ENCODE measurements around the gene BPIFB6. TPM values are rescaled to one million over a fixed set of nuclear protein-coding genes. Genes with fewer than 3 reads are reported as not detected.

The BPIFB6 gene
- total RNA-seq, 4 donors from 2014 or later = not detected

GRCh38 chr20:33091693-33092092 is 60.2 kb downstream of the BPIFB6 start:
- no peak overlapping the region for H3K4me3 ChIP-seq
- no peaks in the 10 kb centered on the region for H3K9me3 ChIP-seq
- H3K36me3 ChIP-seq = no peaks in the 10 kb centered on the region
- intact Hi-C loops (cut with DNase I; ENCODE audit: low total_unique reads) (no loop called here), in situ Hi-C loops (cut with MboI; ENCODE audit: low pct_ligation_motif_present in 1 of 4, low pct_unique_long_range_greater_than_20kb in 1 of 4, low sequenced_read_pairs in 3 of 4) (no loop called here)
- H3K27me3 ChIP-seq = no peaks in the 10 kb centered on the region
- H3K4me1 ChIP-seq = no peaks in the 10 kb centered on the region
- no peak for TF ChIP-seq POLR2A (IDR thresholded peaks at IDR 0.05)
- no peak for TF ChIP-seq CTCF (IDR thresholded peaks at IDR 0.05)
- TF ChIP-seq POLR2AphosphoS5 (IDR thresholded peaks at IDR 0.05) = no peak
- TF ChIP-seq EP300 (IDR thresholded peaks at IDR 0.05; ENCODE audit: low read depth) = no peak
- no peak for DNase-seq
- H3K27ac ChIP-seq = no peak overlapping the region
- WGBS, 2 donors (ENCODE audit: low coverage in 1 of 2) = 83 to 88% methylated on average over 3 of the region's 3 CpGs

GRCh38 chr20:33092361-33092760 is 60.9 kb downstream of the BPIFB6 start:
- no peak for TF ChIP-seq CTCF (IDR thresholded peaks at IDR 0.05)
- TF ChIP-seq POLR2A (IDR thresholded peaks at IDR 0.05) = no peak
- TF ChIP-seq EP300 (IDR thresholded peaks at IDR 0.05; ENCODE audit: low read depth) = no peak
- TF ChIP-seq POLR2AphosphoS5 (IDR thresholded peaks at IDR 0.05) = no peak
- 69 to 100% methylated on average over 1 to 3 of the region's 3 CpGs for whole genome bisulfite sequencing, 2 donors (ENCODE audit: low coverage in 1 of 2)
- H3K27ac ChIP-seq = no peak overlapping the region
- in situ Hi-C loops (cut with MboI; ENCODE audit: low pct_ligation_motif_present in 1 of 4, low pct_unique_long_range_greater_than_20kb in 1 of 4, low sequenced_read_pairs in 3 of 4) = no loop called here
- H3K9me3 ChIP-seq = no peaks in the 10 kb centered on the region
- H3K4me3 ChIP-seq = no peak overlapping the region
- H3K4me1 ChIP-seq = no peaks in the 10 kb centered on the region
- intact Hi-C loops (cut with DNase I; ENCODE audit: low total_unique reads) = no loop called here
- H3K36me3 ChIP-seq = no peaks in the 10 kb centered on the region
- no peak for DNase-seq
- H3K27me3 ChIP-seq = no peaks in the 10 kb centered on the region

GRCh38 chr20:33093074-33093473 is 61.6 kb downstream of the BPIFB6 start:
- Histone ChIP-seq H3K4me3 (no peak overlapping the region), H3K36me3 (no peaks in the 10 kb centered on the region), H3K9me3 (no peaks in the 10 kb centered on the region), H3K27ac (no peak overlapping the region), H3K27me3 (no peaks in the 10 kb centered on the region), H3K4me1 (no peaks in the 10 kb centered on the region)
- WGBS, 2 donors (ENCODE audit: low coverage in 1 of 2) = 70 to 79% methylated on average over 1 of the region's 1 CpG
- intact Hi-C loops (cut with DNase I; ENCODE audit: low total_unique reads) (no loop called here), in situ Hi-C loops (cut with MboI; ENCODE audit: low pct_ligation_motif_present in 1 of 4, low pct_unique_long_range_greater_than_20kb in 1 of 4, low sequenced_read_pairs in 3 of 4) (no loop called here)
- no peak for DNase-seq
- TF ChIP-seq CTCF (IDR thresholded peaks at IDR 0.05) = no peak

GRCh38 chr20:33093582-33093981 is 62.1 kb downstream of the BPIFB6 start:
- Histone ChIP-seq H3K4me3 (no peak overlapping the region), H3K9me3 (no peaks in the 10 kb centered on the region), H3K27ac (no peak overlapping the region), H3K27me3 (no peaks in the 10 kb centered on the region), H3K36me3 (no peaks in the 10 kb centered on the region), H3K4me1 (no peaks in the 10 kb centered on the region)
- no peak for DNase-seq
- 10 to 45% methylated on average over 1 of the region's 1 CpG for WGBS, 2 donors (ENCODE audit: low coverage in 1 of 2)
- intact Hi-C loops (cut with DNase I; ENCODE audit: low total_unique reads) (no loop called here), in situ Hi-C loops (cut with MboI; ENCODE audit: low pct_ligation_motif_present in 1 of 4, low pct_unique_long_range_greater_than_20kb in 1 of 4, low sequenced_read_pairs in 3 of 4) (no loop called here)
- TF ChIP-seq CTCF (IDR thresholded peaks at IDR 0.05) (no peak), POLR2A (IDR thresholded peaks at IDR 0.05) (no peak), EP300 (IDR thresholded peaks at IDR 0.05; ENCODE audit: low read depth) (no peak), POLR2AphosphoS5 (IDR thresholded peaks at IDR 0.05) (no peak)

Other genes starting within 250 kb of the BPIFB6 start
- 10 to 100 TPM; 30.3 to 66.8 (median 60.5) TPM for gene MAPRE1, start 211.7 kb upstream of the BPIFB6 start, total RNA-seq
- under 1 TPM in 1 of 4 donors, not detected in 3; 0.14 TPM for gene EFCAB8, start 172.7 kb upstream of the BPIFB6 start, total RNA-seq
- gene SUN5, start 27.2 kb upstream of the BPIFB6 start, total RNA-seq = not detected
- gene BPIFB2, start 23.9 kb upstream of the BPIFB6 start, total RNA-seq = not detected
- not detected for gene BPIFB3, start 22.3 kb downstream of the BPIFB6 start, total RNA-seq
- not detected for gene BPIFB4, start 48.0 kb downstream of the BPIFB6 start, total RNA-seq
- not detected for gene BPIFA2, start 136.5 kb downstream of the BPIFB6 start, total RNA-seq
- gene BPIFA3, start 185.7 kb downstream of the BPIFB6 start, total RNA-seq = not detected
- gene BPIFA1, start 204.3 kb downstream of the BPIFB6 start, total RNA-seq = not detected

All from transverse colon (tissue), 4 donors.